ENCODE data around the gene CBX1. TPM values are rescaled to one million over a fixed set of nuclear protein-coding genes. Genes with fewer than 3 reads are reported as not detected.
"Not testable (repeated sequence)": the region's sequence is repeated elsewhere in the genome, so short reads cannot be mapped to it uniquely, and the experiment has no call there.

The CBX1 gene
- total RNA-seq, 1 donor from 2014 or later, result 54.4 TPM

DNA sequence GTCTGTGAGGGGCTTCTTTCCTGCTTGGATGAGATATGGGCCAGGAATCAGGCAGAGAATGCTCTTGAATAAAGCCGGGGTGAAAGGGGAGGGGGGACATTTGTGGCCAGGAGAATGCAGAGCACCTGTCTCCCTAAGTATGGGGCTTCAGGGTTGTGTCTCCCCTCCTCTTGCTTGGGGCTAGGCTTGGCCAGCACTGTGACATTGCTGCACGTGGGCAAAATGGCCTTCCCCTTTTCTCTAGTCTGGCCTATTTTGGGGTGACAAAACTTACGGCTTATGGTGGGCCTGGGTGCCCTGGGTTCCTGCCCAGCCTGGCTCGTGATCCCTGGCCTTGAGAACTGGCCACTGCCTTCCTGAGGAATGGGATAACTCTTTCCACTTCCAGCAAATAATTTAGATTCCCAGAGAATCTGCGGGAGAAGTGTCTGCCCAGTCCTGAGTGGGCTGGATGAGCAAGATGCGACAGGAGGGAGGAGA lies 47.5 kb downstream of the CBX1 start:
- no peak for DNase-seq (ENCODE audit: low spot score)

DNA sequence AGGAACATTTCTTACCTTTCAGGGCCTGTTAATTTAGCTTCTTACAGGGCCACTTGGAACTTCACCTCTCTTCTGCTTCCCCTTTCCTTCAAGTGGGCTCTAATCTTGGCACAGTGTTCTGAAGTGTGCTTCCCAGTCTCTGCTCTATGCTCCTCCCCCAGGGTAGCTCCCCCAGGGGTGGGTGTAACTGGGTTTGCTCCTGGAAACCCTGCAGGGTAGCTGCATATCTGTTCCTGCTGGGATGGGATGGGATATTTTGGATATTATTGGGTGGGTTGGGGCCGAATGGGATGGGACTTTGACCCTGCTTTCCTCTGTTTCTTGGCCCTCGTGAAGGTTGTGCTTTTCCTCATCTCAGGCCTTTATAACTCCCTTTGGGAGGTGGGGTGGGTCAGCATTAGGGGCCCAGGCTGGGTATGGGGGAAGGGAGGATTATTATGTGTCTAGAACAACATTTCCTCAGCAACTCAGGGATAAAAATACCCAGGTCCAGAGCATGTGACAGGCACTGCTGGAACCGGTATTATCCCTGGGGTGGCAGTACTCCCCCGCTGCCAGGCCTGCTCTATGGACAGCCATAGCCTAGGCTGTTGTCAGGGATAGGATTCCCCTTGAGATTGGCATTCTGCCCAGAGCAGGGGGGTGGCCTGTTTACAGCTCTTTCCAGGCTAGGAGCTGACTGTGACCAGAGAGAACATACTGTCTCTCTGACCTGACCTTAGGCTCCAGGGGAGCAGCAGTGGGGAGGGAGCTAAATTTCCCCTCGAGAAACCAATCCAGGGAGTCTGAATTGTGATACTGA lies 48.1 kb downstream of the CBX1 start:
- peak; percentile 74 for DNase-seq (ENCODE audit: low spot score)

DNA sequence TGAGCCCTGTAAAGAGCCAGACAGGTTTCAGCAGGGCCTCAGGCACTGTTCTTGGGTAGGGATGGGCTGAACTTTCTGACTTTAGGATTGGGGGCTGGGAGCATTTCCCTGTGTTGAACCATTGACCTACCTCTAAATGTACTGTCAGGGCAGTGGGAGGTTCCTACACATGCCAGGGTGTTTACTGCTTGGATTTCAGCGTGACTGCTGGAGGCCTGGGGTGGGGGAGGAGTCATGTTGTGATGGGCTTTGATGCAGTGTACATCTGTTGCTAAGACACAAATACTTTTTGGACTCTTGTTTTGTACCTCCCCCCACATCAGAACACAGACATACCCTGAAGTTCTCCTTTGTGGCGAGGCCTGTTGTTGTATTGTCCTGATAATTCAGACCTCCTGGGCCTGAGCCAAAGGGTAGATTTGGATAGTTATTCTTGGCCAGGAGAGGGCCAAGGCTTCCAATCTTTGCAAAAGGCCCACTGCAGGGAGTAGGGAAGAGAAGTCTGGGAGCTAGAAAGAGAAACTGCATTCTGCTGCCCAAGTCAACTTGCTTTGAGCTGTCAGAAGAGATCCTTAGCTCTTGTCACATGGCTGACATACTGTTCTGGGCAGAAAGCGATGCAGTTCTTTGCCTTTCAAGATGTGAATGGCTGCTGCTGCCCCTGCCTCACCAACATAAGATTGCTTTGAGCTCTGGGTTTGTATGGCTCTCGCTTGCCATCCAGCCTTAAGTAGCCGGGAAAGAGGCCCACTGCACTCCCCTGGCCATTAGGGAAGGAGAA lies 49.4 kb downstream of the CBX1 start:
- peak; percentile 90 for DNase-seq (ENCODE audit: low spot score)

DNA sequence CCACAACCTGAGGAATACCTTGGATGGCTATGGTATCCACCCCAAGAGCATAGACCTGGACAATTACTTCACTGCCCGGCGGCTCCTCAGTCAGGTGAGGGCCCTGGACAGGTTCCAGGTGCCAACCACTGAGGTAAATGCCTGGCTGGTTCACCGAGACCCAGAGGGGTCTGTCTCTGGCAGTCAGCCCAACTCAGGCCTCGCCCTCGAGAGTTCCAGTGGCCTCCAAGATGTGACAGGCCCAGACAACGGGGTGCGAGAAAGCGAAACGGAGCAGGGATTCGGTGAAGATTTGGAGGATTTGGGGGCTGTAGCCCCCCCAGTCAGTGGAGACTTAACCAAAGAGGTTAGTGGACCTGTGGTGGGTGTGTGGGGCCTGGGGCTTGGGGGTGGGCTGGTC lies 50.0 kb downstream of the CBX1 start:
- DNase-seq (ENCODE audit: low spot score), result no peak

DNA sequence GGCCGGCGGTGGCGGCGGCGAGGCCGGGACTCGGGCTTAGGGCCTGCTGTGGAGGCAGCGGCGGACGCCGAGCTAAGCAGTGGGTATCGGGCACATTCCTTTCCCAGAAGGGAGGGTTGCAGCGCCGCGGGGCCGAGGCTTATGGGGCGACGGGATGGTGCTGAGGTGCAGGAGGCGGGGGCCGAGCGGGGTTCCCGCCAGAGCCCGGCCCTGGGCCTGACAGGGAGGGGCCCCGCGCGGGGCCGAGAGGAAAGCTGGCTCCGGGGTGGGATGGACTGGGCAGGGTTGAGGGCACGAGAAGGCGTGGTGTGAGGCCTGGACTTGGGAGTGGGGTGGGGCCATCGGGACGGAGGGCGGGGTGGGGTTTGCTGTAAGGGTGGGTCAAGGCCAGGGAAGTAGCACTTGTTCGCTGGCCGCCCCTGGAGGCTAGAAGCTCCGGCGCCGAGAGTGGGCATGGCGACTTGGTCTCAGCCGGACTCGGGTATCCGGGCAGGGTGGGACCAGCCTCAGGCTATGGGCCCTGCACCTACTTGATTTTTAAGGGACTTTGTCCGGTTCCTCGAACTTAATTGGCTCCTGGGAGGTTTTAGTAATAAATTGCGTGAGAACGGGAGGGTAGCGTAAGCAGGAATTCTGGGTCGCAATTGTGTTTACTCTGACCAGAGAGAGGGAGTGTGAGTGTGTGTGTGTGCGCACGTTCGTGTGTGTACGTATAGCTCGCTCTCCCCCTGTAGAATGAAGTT lies 52.7 kb downstream of the CBX1 start:
- DNase-seq (ENCODE audit: low spot score), result peak; percentile 96

DNA sequence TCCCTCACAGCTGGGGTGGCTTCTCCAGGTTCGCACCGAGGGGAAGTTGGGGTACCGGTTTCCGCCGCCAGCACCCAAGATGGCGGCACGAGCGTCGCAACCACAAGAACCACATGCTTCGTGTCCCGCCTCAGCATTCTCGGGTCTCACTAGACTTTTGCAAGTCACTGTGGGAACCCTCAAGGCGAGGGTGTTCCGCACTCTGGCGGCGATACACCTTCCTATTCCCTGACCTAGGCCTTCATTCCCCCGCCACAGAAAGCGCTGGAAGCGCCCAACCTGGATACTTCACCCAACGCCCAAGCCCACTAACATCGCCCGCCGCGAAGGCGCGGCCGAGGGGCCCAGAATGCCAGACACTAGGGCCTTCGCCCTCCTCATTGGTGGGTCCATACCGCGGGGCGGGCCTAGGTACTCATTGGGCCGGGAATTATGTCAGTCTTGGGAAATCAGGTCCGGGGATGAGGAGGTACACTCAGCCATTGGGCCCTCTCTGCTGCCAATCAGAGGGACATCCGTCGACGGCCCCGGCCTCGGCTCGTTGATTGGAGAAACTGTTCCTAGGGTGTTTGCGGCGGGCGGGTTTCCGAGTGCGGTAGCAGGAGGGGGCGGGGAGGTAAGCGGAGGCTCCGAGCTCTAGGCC lies 53.4 kb downstream of the CBX1 start, which contains the start of gene NFE2L1:
Gene NFE2L1, plus strand, starts transcription at position 619 of the 643 bp plus-strand sequence. CDS start 2,760 bp downstream, outside the sequence.
- peak; percentile 100 for DNase-seq (ENCODE audit: low spot score)

DNA sequence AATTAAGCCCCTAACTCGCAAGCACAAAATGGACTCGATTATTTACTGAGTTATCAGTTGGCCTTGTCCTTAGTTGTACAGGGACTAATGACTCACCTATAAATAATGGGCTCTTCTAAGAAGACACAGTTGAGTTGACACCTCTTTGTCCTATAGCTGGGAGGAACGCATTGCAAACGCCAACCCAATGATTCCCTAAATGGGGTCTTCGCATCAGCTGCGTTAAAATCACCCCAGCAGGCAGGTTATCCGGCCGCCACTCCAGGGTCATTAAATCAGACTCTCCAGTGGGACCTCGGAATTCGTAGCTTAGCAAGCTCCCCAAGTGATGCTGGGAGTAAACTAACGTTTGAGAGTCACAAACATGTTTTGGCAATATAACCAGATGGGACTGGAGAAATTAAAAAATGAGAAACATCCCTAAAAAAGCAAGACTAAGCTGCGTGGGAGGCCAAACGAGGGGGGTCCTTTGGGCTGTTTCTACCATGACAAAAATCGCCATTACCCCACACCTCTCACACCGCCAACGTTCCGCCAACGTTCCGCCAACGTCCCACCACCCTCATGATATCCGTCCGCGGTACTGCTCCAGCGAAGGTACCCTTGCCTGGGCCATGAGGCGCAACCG lies 54.1 kb downstream of the CBX1 start:
- DNase-seq (ENCODE audit: low spot score), result peak; percentile 25

DNA sequence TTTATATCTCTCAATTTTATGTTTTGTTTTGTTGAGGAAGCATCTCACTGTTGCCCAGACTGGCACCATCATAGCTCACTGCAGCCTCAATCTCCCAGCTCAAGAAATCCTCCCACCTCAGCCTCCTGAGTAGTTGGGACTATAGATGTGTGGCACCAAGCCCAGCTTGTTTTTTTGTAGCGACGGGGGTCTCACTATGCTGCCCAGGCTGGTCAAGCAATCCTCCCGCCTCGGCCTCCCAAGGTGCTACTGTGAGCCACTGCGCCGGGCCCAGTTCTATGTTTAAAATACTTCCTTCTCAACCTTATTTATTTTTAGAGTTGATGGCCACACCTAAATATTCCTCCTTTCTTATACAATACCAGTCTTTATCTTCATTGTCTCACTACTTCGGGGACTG lies 55.0 kb downstream of the CBX1 start:
- DNase-seq (ENCODE audit: low spot score), result no peak

DNA sequence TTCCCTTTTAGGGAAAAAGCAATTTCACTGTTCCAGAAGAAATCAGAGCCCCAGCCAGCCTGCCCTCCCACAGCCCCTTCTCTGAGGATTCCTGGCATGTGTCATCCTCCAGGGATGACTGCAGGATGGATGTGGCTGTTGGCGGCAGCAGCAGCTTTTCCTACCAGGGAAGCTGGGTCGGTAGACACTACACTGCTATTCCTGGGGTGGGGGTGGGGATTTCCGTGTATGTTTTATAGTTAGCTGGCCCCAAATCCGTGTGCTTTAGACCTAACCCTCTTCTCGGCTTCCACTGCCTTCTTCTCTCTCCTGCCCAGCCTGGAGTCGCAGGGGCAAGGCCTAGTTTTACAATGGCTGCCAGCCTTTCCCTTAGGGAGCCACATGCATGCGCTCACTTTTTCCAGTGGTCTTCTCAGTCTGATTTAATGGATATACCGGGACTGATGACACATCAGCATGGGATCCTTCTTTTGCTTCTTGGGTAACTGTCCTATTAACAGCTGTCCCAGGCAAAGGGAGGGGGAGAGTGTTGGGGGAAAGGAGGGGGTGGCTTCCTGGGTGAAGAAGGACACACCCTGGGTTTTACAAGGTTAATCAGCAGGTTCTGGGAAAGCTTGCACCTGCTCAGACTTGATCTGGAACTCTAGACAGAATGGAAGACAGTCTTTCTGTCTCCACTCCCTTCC lies 55.8 kb downstream of the CBX1 start:
- peak; percentile 57 for DNase-seq (ENCODE audit: low spot score)

DNA sequence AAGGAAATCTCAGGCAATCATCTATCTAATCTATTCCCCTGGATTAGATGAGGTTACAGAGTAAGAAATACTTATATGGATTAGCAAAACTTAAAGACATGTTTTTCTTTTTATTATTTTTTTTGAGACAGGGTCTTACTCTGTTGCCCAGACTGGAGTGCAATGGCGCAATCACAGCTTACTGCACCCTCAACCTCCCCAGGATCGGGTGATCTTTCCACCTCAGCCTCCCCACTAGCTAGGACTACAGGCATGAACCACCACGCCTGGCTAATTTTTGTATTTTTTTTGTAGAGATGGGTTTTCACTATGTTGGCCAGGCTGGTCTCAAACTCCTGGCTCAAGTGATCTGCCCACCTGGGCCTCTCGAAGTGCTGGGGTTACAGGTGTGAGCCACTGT lies 56.4 kb downstream of the CBX1 start:
- no peak for DNase-seq (ENCODE audit: low spot score)

DNA sequence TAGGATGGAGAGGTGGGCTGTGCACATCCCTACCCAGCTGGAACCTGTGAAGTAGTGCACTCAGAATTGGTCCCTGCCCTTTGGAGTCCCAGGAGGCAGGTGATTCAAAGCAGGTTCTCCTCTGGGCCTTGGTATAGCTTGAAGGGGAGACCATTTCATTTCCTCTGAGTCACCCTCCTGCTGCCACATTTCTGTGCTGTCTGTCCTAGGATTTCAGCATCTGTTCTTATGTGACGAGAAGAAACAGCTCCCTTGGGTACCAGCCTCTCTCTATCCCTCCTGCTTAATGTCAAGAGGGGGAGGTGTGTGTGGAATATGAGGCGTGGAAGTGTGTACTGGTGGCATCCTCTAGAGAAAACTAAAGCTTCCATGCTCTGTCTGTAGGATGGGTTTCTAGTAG lies 58.1 kb downstream of the CBX1 start:
- DNase-seq (ENCODE audit: low spot score), result no peak

DNA sequence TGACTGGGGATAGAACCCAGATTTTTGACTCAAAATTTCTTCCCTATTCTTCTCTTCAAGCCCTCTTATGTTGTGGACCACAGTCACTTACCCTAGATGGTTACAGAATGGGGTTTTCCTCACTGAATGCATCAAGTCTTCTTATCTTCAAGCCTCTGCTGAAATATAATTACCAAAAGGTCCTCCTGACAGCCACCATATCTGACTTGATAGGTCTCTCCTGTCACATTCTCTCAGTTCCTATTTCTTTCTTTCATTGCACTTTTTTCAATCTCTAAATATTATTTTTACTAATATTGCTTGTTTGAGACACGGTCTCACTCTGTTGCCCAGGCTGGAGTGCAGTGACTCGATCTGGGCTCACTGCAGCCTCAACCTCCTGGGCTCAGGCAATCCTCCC lies 62.6 kb downstream of the CBX1 start:
- DNase-seq (ENCODE audit: low spot score), result no peak

DNA sequence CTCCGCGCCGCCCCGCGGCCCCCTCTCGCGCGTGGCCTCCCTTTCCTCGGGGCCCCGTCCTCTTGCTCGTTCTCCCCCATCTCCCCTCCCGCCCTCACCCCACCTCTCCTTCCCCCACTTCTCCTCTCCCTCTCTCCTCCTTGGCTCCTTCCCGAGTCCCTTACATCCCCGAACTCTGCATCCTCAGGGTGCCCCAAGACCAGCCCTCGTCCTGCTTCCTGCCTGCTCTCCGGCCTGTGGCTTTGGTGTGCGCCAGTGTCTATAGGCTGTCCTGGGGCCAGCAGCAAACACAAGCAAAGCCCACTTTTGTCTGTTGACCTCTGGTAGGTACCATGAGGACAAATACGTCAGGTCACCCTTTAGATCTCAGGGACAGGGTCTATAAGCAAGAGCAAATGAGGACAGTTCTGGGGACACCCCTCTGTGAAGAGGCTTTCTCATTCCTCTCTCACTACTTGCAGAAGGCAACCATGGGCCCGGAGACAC lies 63.4 kb downstream of the CBX1 start:
- peak; percentile 65 for DNase-seq (ENCODE audit: low spot score)

DNA sequence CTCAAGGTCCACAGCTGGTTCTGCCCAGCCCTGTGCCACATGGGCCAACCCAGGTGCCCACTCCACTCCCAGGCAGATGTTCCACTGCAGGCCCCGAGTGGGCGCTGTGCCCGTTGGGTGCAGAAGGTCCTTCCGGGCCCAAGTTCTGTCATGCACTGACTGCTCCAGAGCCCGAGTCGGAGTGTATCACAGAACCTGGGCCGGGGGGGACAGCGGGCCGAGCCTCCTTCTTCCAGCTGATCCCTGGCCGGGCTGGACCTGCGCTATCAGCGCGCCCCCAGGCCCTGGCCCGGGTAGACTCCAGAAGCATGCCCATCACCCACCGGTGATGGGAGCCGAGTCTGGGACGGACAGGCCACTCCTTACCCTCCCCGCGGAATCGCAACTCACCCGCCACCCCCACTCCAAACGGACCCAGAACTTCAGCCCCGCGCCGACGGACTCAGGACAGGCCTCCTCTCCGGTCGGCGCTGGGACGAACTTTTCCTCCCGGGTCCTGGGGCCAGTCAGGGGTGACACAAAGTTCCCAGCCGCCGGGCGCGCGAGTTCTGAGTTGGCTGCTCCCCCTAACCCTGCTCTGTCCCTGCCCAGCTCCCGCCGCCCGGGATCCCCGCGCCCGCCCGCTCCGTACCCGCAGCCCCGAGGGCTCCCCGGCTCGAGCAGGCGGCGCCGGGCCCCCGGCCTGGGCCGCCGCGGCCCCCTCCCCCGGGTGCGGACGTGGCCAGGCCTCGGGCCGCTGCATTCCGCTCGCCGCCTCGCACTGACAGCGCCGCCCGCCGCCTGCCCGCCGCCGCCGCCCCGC lies 64.0 kb downstream of the CBX1 start, which contains the start of gene COPZ2:
Gene COPZ2, minus strand, starts transcription at position 762 of the 802 bp plus-strand sequence. Its CDS starts 20 bp downstream, at position 742.
- peak; percentile 57 for DNase-seq (ENCODE audit: low spot score)

DNA sequence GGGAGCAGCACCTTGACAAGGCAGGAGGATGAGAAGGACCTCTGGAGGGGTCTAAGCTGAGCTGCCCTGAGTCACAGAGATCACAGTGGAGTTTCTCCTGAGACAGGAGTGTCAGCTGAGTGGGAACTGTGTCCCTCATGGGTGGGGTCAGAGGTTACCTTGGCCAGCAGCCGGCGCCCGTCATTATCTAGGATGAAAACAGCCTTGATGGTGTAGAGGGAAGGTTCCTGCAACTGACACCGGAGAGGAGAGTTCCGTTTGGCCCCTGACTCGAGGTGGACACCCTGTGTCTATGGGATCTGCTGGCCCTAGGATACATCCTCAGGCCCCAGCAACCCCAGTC lies 64.6 kb downstream of the CBX1 start:
- no peak for DNase-seq (ENCODE audit: low spot score)

DNA sequence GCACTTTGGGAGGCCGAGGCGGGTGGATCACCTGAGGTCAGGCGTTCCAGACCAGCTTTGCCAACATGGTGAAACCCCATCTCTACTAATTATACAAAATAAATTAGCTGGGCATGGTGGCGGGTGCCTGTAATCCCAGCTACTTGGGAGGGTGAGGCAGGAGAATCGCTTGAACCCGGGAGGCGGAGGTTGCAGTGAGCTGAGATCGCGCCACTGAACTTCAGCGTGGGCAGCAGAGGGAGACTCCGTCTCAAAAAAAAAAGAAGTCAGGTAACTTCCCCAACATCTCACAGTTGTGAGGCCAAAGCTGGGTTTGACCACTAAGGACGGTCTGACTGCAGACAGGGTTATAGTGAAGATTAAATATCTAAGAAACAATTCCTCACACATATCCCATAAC lies 66.5 kb downstream of the CBX1 start:
- not testable (repeated sequence) for DNase-seq (ENCODE audit: low spot score)

DNA sequence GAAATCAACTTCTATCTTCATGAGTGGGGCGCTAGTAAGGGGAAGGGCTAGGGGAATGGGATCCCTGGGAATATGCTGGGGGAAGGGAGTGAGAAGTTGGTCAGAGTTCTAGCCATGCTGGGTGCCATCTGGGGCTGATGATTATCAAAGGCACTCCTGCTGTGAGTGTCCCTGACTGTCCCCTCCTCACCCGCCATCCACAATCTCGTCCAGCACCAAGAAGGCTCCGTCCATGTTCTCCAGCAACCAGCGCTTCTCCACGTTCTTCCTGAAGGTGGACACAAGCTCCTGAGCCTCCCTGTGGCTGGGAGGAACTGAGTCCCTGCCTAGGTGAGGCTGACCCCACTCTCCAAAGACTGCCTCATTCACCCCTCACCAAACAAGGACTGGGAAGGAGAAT lies 69.3 kb downstream of the CBX1 start:
- DNase-seq (ENCODE audit: low spot score), result no peak

DNA sequence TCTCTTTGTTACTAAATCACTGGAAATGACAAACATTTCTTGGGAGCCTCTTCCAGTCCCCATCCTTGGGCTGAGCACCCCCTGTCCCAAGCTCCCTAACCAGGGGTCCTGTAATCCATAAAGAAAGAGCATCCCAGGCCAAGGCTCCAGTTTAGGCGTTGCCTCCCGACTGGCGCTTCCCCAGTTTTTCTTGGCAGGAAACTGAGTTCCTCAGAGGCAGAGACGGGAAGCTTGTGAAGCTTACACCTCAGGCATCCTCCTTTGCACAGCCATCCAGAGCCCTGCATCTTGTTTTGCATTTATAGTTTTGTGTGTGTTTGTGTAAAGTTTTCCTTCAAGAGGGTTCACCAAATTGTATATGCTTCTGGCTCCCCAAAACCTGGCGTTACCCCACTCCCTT lies 70.7 kb downstream of the CBX1 start:
- DNase-seq (ENCODE audit: low spot score), result peak; percentile 81

DNA sequence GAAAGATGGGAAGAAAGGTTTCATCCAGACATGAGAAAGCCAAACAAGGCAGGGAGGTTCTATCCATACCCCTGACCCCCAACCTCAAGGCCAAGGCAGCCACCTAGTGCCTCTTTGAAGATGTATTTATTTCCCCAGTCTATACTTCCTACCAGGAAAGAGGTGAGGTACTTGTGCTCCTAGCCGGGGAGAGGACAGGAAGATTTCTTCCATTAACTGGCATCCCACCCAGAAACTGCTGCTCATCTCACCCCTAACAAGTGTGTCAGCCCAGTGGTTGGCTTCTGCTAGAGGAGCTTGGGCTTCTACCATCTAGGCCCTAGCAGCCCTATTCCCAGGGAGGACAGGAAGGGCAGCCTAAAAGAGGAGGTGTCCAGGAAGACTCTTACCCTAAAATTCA lies 72.5 kb downstream of the CBX1 start:
- no peak for DNase-seq (ENCODE audit: low spot score)

Data from umbilical cord (tissue), 2 donors.